Neural cell (in vitro differentiated cells): ENCODE results near the gene AFAP1. TPM values are rescaled to one million over a fixed set of nuclear protein-coding genes. Genes with fewer than 3 reads are reported as not detected.

Experiments used
- H2AFZ ChIP-seq: fragments of 200-600, 300-800 bp; sonication (generic), shearing (Covaris generic); 2 replicates; pipeline ENCODE4 v1.6.0; 2014; ENCODE audit warnings: low read depth, mild to moderate bottlenecking, antibody characterized with exemption, low read length, moderate library complexity
- H3F3A ChIP-seq: fragments of 200-600 bp; shearing (Covaris generic); 2 replicates; pipeline ENCODE4 v1.6.1; 2016; ENCODE audit warnings: mild to moderate bottlenecking, moderate library complexity, mixed read lengths, antibody characterized with exemption, low read length; ENCODE audit not compliant: insufficient read depth, poor library complexity, severe bottlenecking
- H3K27ac ChIP-seq: fragments of 200-600, 300-800 bp; sonication (generic), shearing (Covaris generic); 2 replicates; pipeline ENCODE4 v1.5.1; 2014; ENCODE audit warnings: mild to moderate bottlenecking, low read length, moderate library complexity
- H3K27me3 ChIP-seq: fragments of 300-800, 200-600 bp; sonication (generic), shearing (Covaris generic); 2 replicates; pipeline ENCODE4 v1.6.0; 2014; ENCODE audit warnings: mild to moderate bottlenecking, low read depth, low read length, moderate library complexity; ENCODE audit not compliant: insufficient read depth
- H3K36me3 ChIP-seq: fragments of 300-800, 200-600 bp; sonication (generic), shearing (Covaris generic); 2 replicates; pipeline ENCODE4 v1.5.1; 2014; ENCODE audit warnings: mild to moderate bottlenecking, antibody characterized with exemption, low read length, moderate library complexity; ENCODE audit not compliant: insufficient read depth
- H3K4me2 ChIP-seq: fragments of 300-800, 200-600 bp; sonication (generic), shearing (Covaris generic); 2 replicates; pipeline ENCODE4 v1.6.0; 2014; ENCODE audit warnings: mild to moderate bottlenecking, low read length
- H3K4me3 ChIP-seq: fragments of 300-800, 200-600 bp; sonication (generic), shearing (Covaris generic); 2 replicates; pipeline ENCODE4 v1.5.1; 2014; ENCODE audit warnings: mild to moderate bottlenecking, low read length, moderate library complexity
- H3K79me2 ChIP-seq: fragments of 200-600 bp; shearing (Covaris generic); replicated peaks from 2 replicates; pipeline ENCODE4 v1.6.0; 2014; ENCODE audit warnings: mild to moderate bottlenecking, low read length, moderate library complexity; ENCODE audit not compliant: insufficient read depth
- H3K9ac ChIP-seq: fragments of 300-800, 200-600 bp; sonication (generic), shearing (Covaris generic); 2 replicates; pipeline ENCODE4 v1.6.1; 2016; ENCODE audit warnings: mild to moderate bottlenecking, low read length, mixed read lengths
- H3K9me2 ChIP-seq: fragments of 200-600 bp; shearing (Covaris generic); 2 replicates; pipeline ENCODE4 v1.6.1; 2016; ENCODE audit warnings: mild to moderate bottlenecking, low read length, mixed read lengths; ENCODE audit not compliant: insufficient read depth
- H3K9me3 ChIP-seq: fragments of 200-600, 300-800 bp; sonication (generic), shearing (Covaris generic); 2 replicates; pipeline ENCODE4 v1.6.1; 2016; ENCODE audit warnings: mild to moderate bottlenecking, mixed run types, low read length, moderate library complexity, mixed read lengths
- H4K20me1 ChIP-seq: fragments of 200-600 bp; shearing (Covaris generic); 2 replicates; pipeline ENCODE4 v1.6.1; 2016; ENCODE audit warnings: mild to moderate bottlenecking, mixed run types; ENCODE audit not compliant: insufficient read depth
- CTCF ChIP-seq: fragments of 450-650 bp; IDR thresholded peaks from 2 replicates; pipeline ENCODE4 v1.5.1; 2014; ENCODE audit warnings: antibody characterized with exemption, mild to moderate bottlenecking, moderate library complexity; ENCODE audit not compliant: poor library complexity, severe bottlenecking
- EP300 ChIP-seq: fragments of 450-650 bp; conservative IDR thresholded peaks from 2 replicates; pipeline ENCODE4 v1.6.1; 2014; ENCODE audit warnings: antibody characterized with exemption, mild to moderate bottlenecking, moderate library complexity; ENCODE audit not compliant: poor library complexity, severe bottlenecking
- EZH2 ChIP-seq: fragments of 200-600, 300-800 bp; shearing (Covaris generic), sonication (generic); IDR thresholded peaks from 2 replicates; pipeline ENCODE4 v1.6.1; 2014; ENCODE audit warnings: antibody characterized with exemption, low read length, borderline replicate concordance, mild to moderate bottlenecking; ENCODE audit not compliant: insufficient read depth, poor library complexity, severe bottlenecking
- MXI1 ChIP-seq: fragments of 450-650 bp; conservative IDR thresholded peaks from 2 replicates; pipeline ENCODE4 v1.6.1; 2014; ENCODE audit warnings: antibody characterized with exemption, mild to moderate bottlenecking; ENCODE audit not compliant: poor library complexity, severe bottlenecking
- POLR2AphosphoS5 ChIP-seq: IDR thresholded peaks from 2 replicates; pipeline ENCODE4 v1.6.1; 2012
- RAD21 ChIP-seq: fragments of 450-650 bp; conservative IDR thresholded peaks from 2 replicates; pipeline ENCODE4 v1.6.1; 2014; ENCODE audit warnings: antibody characterized with exemption, mild to moderate bottlenecking, moderate library complexity
- REST ChIP-seq: IDR thresholded peaks from 2 replicates; pipeline ENCODE4 v1.6.1; 2012; ENCODE audit warnings: borderline replicate concordance
- SMC3 ChIP-seq: fragments of 450-650 bp; conservative IDR thresholded peaks from 2 replicates; pipeline ENCODE4 v1.6.1; 2014; ENCODE audit warnings: antibody characterized with exemption, mild to moderate bottlenecking, moderate library complexity; ENCODE audit not compliant: poor library complexity
- TAF1 ChIP-seq: IDR thresholded peaks from 2 replicates; pipeline ENCODE4 v1.6.1; 2012; ENCODE audit warnings: low read depth
- polyA plus RNA-seq: library from polyadenylated mRNA; depleted of rRNA; stranded (reverse); fragments of >200 nt; gene quantifications from 2 replicates; pipeline ENCODE4 v1.2.3, GENCODE V29; 2014

AFAP1 gene
- polyA plus RNA-seq, 1 donor from 2014 or later: 38.9 TPM

- no peak overlapping the region for H3K9ac ChIP-seq
- H3K79me2 ChIP-seq: no peaks in the 10 kb centered on the region
- no peak overlapping the region for H3K4me2 ChIP-seq
- H3K36me3 ChIP-seq: no peaks in the 10 kb centered on the region
- H3K27me3 ChIP-seq: no peaks in the 10 kb centered on the region
- no peak overlapping the region for H3K4me3 ChIP-seq
- H3K9me2 ChIP-seq: no peaks in the 10 kb centered on the region
- H3K27ac ChIP-seq: no peak overlapping the region
- no peaks in the 10 kb centered on the region for H4K20me1 ChIP-seq
- TF ChIP-seq SMC3 (no peak), RAD21 (no peak), EZH2 (no peak), REST (no peak), CTCF (no peak), MXI1 (no peak), EP300 (no peak), TAF1 (no peak), POLR2AphosphoS5 (no peak)
- H2AFZ ChIP-seq: no peak overlapping the region
- no peaks in the 10 kb centered on the region for H3K9me3 ChIP-seq
- H3F3A ChIP-seq: no peaks in the 10 kb centered on the region
These were observed 24.8 kb upstream of the AFAP1 start for GRCh38 chr4:7964459-7964858.

GRCh38 chr4:7963691-7964090 lies 24.0 kb upstream of the AFAP1 start:
- Histone ChIP-seq H3K4me2 (no peak overlapping the region), H3K36me3 (no peaks in the 10 kb centered on the region), H4K20me1 (no peaks in the 10 kb centered on the region), H3K9me3 (no peaks in the 10 kb centered on the region), H3K9ac (no peak overlapping the region), H3F3A (no peaks in the 10 kb centered on the region), H3K27me3 (no peaks in the 10 kb centered on the region), H3K4me3 (no peak overlapping the region), H2AFZ (no peak overlapping the region), H3K79me2 (no peaks in the 10 kb centered on the region), H3K27ac (no peak overlapping the region), H3K9me2 (no peaks in the 10 kb centered on the region)
- no peak for TF ChIP-seq TAF1
